ENCODE data around the gene EVA1C.

DNA sequence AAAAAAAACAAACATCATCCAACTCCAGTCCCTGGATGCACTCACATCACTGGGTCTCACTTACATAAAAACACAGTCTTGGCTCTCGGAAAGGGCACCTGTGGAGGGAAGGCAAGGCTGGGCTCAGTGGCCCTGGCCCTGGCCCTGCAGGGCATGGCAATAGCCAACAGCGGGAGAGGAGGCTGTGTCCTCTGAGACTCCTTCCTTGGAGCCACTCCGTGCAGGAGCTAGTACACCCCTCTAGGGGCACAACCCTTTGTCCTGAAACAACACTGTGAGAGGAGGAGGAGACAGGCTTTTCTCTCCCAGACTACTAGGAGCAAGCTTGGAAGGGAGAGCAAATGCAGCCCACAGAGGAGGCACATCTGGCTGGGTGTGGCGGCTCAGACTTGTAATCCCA is 47.7 kb upstream of the EVA1C start:
- TF ChIP-seq, protein P1, sequence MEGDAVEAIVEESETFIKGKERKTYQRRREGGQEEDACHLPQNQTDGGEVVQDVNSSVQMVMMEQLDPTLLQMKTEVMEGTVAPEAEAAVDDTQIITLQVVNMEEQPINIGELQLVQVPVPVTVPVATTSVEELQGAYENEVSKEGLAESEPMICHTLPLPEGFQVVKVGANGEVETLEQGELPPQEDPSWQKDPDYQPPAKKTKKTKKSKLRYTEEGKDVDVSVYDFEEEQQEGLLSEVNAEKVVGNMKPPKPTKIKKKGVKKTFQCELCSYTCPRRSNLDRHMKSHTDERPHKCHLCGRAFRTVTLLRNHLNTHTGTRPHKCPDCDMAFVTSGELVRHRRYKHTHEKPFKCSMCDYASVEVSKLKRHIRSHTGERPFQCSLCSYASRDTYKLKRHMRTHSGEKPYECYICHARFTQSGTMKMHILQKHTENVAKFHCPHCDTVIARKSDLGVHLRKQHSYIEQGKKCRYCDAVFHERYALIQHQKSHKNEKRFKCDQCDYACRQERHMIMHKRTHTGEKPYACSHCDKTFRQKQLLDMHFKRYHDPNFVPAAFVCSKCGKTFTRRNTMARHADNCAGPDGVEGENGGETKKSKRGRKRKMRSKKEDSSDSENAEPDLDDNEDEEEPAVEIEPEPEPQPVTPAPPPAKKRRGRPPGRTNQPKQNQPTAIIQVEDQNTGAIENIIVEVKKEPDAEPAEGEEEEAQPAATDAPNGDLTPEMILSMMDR (IDR thresholded peaks at IDR 0.05): no peak
- no peak for TF ChIP-seq EZH2 (IDR thresholded peaks at IDR 0.05; ENCODE audit: borderline replicate concordance, insufficient read depth, low read depth, low read length, poor library complexity, severe bottlenecking)
